B cell (primary cell): ENCODE results near the gene THSD7B. TPM values are rescaled to one million over a fixed set of nuclear protein-coding genes. Genes with fewer than 3 reads are reported as not detected.

Source experiments
- ATAC-seq: fragments of 200-7000 bp; cut with Tn5 transposase; one replicate; pipeline ENCODE4 v1.10.0; 2021; ENCODE audit warnings: low read depth, mild to moderate bottlenecking, moderate number of reproducible peaks, moderate library complexity
- CTCF ChIA-PET: fragments of 350-600 bp; sonication (Branson Sonifier 250); formaldehyde crosslinking; loops from one replicate; lab custom pipeline; 2021; ENCODE audit warnings: antibody characterized with exemption, inconsistent platforms; lab: Charles Lee
- POLR2A ChIA-PET: fragments of 350-600 bp; sonication (Branson Sonifier 250); formaldehyde crosslinking; loops from one replicate; lab custom pipeline; 2021; ENCODE audit warnings: antibody characterized with exemption; lab: Charles Lee
- DNase-seq: peaks from one replicate; pipeline ENCODE4 v3.0.0; 2013
- H2AFZ ChIP-seq: 2 replicates; pipeline ENCODE4 v1.6.1; 2012; ENCODE audit warnings: mild to moderate bottlenecking, low read depth, low read length; ENCODE audit not compliant: insufficient read depth, poor library complexity, severe bottlenecking
- H3K27ac ChIP-seq, 2 donors: 1 replicate in 1 of 2; 2 replicates in 1 of 2; pipeline ENCODE4 v1.5.1; 2012 to 2013; ENCODE audit warnings: low read length in 2 of 2, mild to moderate bottlenecking in 2 of 2, moderate library complexity in 1 of 2
- H3K27me3 ChIP-seq, 4 experiments: fragments of 200-600 bp in 1 of 4; sonication (generic) in 1 of 4; replicated peaks in 1 of 4; 1 replicate in 2 of 4; 2 replicates in 2 of 4; pipeline versions ENCODE4 v1.6.1 to v1.7.0; 2013 to 2016; ENCODE audit warnings: low read length in 3 of 4, mild to moderate bottlenecking in 2 of 4, mixed read lengths in 1 of 4, moderate library complexity in 1 of 4; ENCODE audit not compliant: insufficient read depth in 4 of 4, control insufficient read depth in 3 of 4; ENCODE audit errors: control extremely low read depth in 1 of 4
- H3K36me3 ChIP-seq, 2 experiments: replicated peaks in 1 of 2; 1 replicate in 1 of 2; 2 replicates in 1 of 2; pipeline versions ENCODE4 v1.6.1 to v1.7.1; 2013; ENCODE audit warnings: low read length in 1 of 2; ENCODE audit not compliant: insufficient read depth in 2 of 2, control insufficient read depth in 1 of 2; ENCODE audit errors: control extremely low read depth in 1 of 2, extremely low read depth in 1 of 2
- H3K4me1 ChIP-seq, 2 donors: fragments of 200-600 bp in 1 of 2; sonication (generic) in 1 of 2; 1 replicate in 1 of 2; 2 replicates in 1 of 2; pipeline versions ENCODE4 v1.5.1 to v1.6.1; 2013 to 2017; ENCODE audit warnings: low read length in 2 of 2; ENCODE audit not compliant: control insufficient read depth in 2 of 2, insufficient read depth in 2 of 2
- H3K4me2 ChIP-seq: replicated peaks from 2 replicates; pipeline ENCODE3; 2012; ENCODE audit warnings: mild to moderate bottlenecking, low read depth, low read length; ENCODE audit not compliant: poor library complexity, severe bottlenecking
- H3K4me3 ChIP-seq, 5 experiments: fragments of 200-600 bp in 1 of 5; sonication (generic) in 1 of 5; 1 replicate in 3 of 5; 2 replicates in 2 of 5; pipeline versions ENCODE4 v1.5.1 to v1.7.0; 2011 to 2016; ENCODE audit warnings: low read length in 4 of 5, mild to moderate bottlenecking in 4 of 5, low read depth in 2 of 5, control low read depth in 1 of 5, moderate library complexity in 1 of 5; ENCODE audit not compliant: insufficient read depth in 1 of 5; ENCODE audit errors: control extremely low read depth in 1 of 5, extremely low read depth in 1 of 5
- H3K79me2 ChIP-seq: fragments of 200-600 bp; sonication (generic); one replicate; pipeline ENCODE4 v1.6.0; 2016; ENCODE audit warnings: low read length; ENCODE audit not compliant: control insufficient read depth, insufficient read depth
- H3K9ac ChIP-seq: fragments of 200-600 bp; sonication (generic); 2 replicates; pipeline ENCODE4 v1.6.1; 2017; ENCODE audit warnings: mild to moderate bottlenecking, low read length, moderate library complexity
- H3K9me3 ChIP-seq, 3 donors: one replicate each; pipeline versions ENCODE4 v1.6.1 to v1.7.1; 2013; ENCODE audit warnings: low read length in 2 of 3; ENCODE audit not compliant: control insufficient read depth in 2 of 3, insufficient read depth in 1 of 3; ENCODE audit errors: control extremely low read depth in 1 of 3
- H4K20me1 ChIP-seq: 2 replicates; pipeline ENCODE4 v1.6.0; 2012; ENCODE audit warnings: mild to moderate bottlenecking, low read length; ENCODE audit not compliant: insufficient read depth, control insufficient read depth, poor library complexity, severe bottlenecking
- H3K27ac Mint-ChIP-seq: one replicate; pipeline ENCODE4 v1.8.0; 2021; ENCODE audit warnings: mixed read lengths
- H3K27me3 Mint-ChIP-seq: one replicate; pipeline ENCODE4 v1.8.0; 2021; ENCODE audit warnings: mixed read lengths
- H3K4me1 Mint-ChIP-seq: one replicate; pipeline ENCODE4 v1.8.0; 2021; ENCODE audit warnings: mixed read lengths
- H3K4me3 Mint-ChIP-seq: one replicate; pipeline ENCODE4 v1.8.0; 2021; ENCODE audit warnings: mixed read lengths
- H3K9me3 Mint-ChIP-seq: one replicate; pipeline ENCODE4 v1.8.0; 2022; ENCODE audit warnings: mixed read lengths; ENCODE audit not compliant: insufficient read depth
- CTCF ChIP-seq: fragments of 200-600 bp; IDR thresholded peaks from one replicate; pipeline ENCODE4 v1.8.0; 2022; ENCODE audit warnings: antibody characterized with exemption, mild to moderate bottlenecking
- EZH2 ChIP-seq: IDR thresholded peaks from 2 replicates; pipeline ENCODE4 v1.6.1; 2012; ENCODE audit warnings: borderline replicate concordance, low read depth, mild to moderate bottlenecking, moderate library complexity, low read length; ENCODE audit not compliant: insufficient read depth, poor library complexity, severe bottlenecking
- WGBS: methylation state at CpG from one replicate; pipeline ENCODE4 v1.1.5; 2013; ENCODE audit warnings: missing lambda C conversion rate; ENCODE audit not compliant: insufficient coverage; 5-methylcytosine and 5-hydroxymethylcytosine counted together
- intact Hi-C: fragments of 100-400 bp; cut with micrococcal nuclease; formaldehyde crosslinking; loops from one replicate; pipeline ENCODE4 v1.10.0; 2022
- polyA plus RNA-seq: library from polyadenylated mRNA; depleted of rRNA; stranded (reverse); fragments of >200 nt; gene quantifications from 2 replicates; pipeline ENCODE4 v1.2.3, GENCODE V29; 2012
- total RNA-seq, 2 donors: library from RNA; stranded (reverse); fragments of 120-200 nt in 1 of 2; gene quantifications; 1 replicate in 1 of 2; 2 replicates in 1 of 2; pipeline versions ENCODE4 v1.2.3 to v1.2.4, GENCODE V29; 2013 to 2022

The THSD7B gene
- total and polyA plus RNA-seq, 2 donors (not counting 1 experiment from before 2014, with no cell fraction given), result 0.76 TPM; not detected in 1

DNA sequence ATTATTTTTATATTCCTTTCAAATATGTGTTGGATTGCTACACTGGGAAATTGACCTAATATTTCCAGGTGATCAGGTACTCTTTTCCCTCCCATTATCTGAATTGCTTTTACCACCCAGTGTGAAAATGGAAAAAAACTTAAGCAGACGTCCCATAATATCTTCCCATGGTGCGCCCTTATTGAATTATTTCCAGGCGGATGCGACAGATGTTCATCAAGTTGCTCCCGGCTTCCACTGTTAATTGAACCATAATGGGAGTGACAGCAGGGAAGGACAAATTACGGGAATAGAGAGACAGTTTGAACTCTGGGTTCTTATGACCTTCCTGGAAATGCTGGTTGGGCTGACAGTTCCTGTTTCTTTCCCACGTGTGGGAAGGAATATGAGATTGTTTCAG lies 93.3 kb downstream of the THSD7B start:
- Mint-ChIP-seq H3K9me3 (no peaks in the 10 kb centered on the region), H3K4me1 (no peaks in the 10 kb centered on the region), H3K27ac (no peak overlapping the region), H3K27me3 (no peaks in the 10 kb centered on the region), H3K4me3 (no peak overlapping the region)
- POLR2A ChIA-PET, result no interaction called here
- Histone ChIP-seq H3K9ac (no peak overlapping the region), H2AFZ (no peak overlapping the region), H3K27me3 (no peaks in the 10 kb centered on the region), H3K4me3 (no peak overlapping the region), H4K20me1 (no peaks in the 10 kb centered on the region), H3K27ac (no peak overlapping the region), H3K9me3 (no peaks in the 10 kb centered on the region), H3K36me3 (no peaks in the 10 kb centered on the region), H3K4me2 (no peak overlapping the region), H3K79me2 (no peaks in the 10 kb centered on the region), H3K4me1 (no peaks in the 10 kb centered on the region)
- intact Hi-C loops, result no loop called here
- ATAC-seq, result no peak
- DNase-seq, result no peak
- CTCF ChIA-PET, result no interaction called here
- WGBS, result 59% methylated on average over 5 of the region's 7 CpGs
- no peak for TF ChIP-seq CTCF
- no peak for TF ChIP-seq EZH2

GRCh38 chr2:136860443-136860958 lies 95.2 kb downstream of the THSD7B start:
- no peak overlapping the region for H3K4me3 Mint-ChIP-seq
- ChIA-PET CTCF (no interaction called here), POLR2A (no interaction called here)

More at GRCh38 chr2:136860443-136860958, 95.2 kb downstream of the THSD7B start:
- H3K4me3 ChIP-seq, result no peak overlapping the region
- H3K27ac ChIP-seq, result no peak overlapping the region
- H3K9me3 Mint-ChIP-seq, result no peaks in the 10 kb centered on the region
- H2AFZ ChIP-seq, result no peak overlapping the region
- no peaks in the 10 kb centered on the region for H3K9me3 ChIP-seq
- no peaks in the 10 kb centered on the region for H3K79me2 ChIP-seq
- DNase-seq, result no peak
- no peaks in the 10 kb centered on the region for H3K36me3 ChIP-seq
- H3K4me1 Mint-ChIP-seq, result no peaks in the 10 kb centered on the region
- no peak for ATAC-seq
- no peak for TF ChIP-seq CTCF
- H3K27me3 Mint-ChIP-seq, result no peaks in the 10 kb centered on the region
- H3K9ac ChIP-seq, result no peak overlapping the region
- H3K4me2 ChIP-seq, result no peak overlapping the region
- H3K4me1 ChIP-seq, result no peaks in the 10 kb centered on the region
- no peak overlapping the region for H3K27ac Mint-ChIP-seq
- WGBS, result 67% methylated on average over 2 of the region's 2 CpGs
- H3K27me3 ChIP-seq, result no peaks in the 10 kb centered on the region
- intact Hi-C loops, result no loop called here
- H4K20me1 ChIP-seq, result no peaks in the 10 kb centered on the region
